Tibial artery (tissue), 4 donors: ENCODE measurements around the gene CTSC.
"Not testable (repeated sequence)": the region's sequence is repeated elsewhere in the genome, so short reads cannot be mapped to it uniquely, and the experiment has no call there.

Experiments used
- DNase-seq, 2 donors: peaks; one replicate each; pipeline ENCODE4 v3.0.0-alpha.2; 2019
- H3K27ac ChIP-seq, 2 donors: fragments of 200-600 bp; sonication (generic) in 1 of 2; 1 replicate in 1 of 2; 2 replicates in 1 of 2; pipeline ENCODE4 v1.5.1; 2018 to 2019; ENCODE audit warnings: mild to moderate bottlenecking in 1 of 2
- H3K27me3 ChIP-seq, 2 donors: fragments of 200-600 bp; sonication (generic) in 1 of 2; one replicate each; pipeline versions ENCODE4 v1.5.1 to v1.6.0; 2016 to 2019
- H3K36me3 ChIP-seq, 3 donors: fragments of 200-600 bp; sonication (generic) in 2 of 3; one replicate each; pipeline ENCODE4 v1.5.1; 2016 to 2019; ENCODE audit warnings: mild to moderate bottlenecking in 2 of 3
- H3K4me1 ChIP-seq, 4 donors: fragments of 200-600 bp; sonication (generic) in 2 of 4; 1 replicate in 3 of 4; 2 replicates in 1 of 4; pipeline ENCODE4 v1.5.1; 2016 to 2019
- H3K4me3 ChIP-seq, 2 donors: fragments of 200-600 bp; sonication (generic) in 1 of 2; 1 replicate in 1 of 2; 2 replicates in 1 of 2; pipeline ENCODE4 v1.5.1; 2018 to 2019; ENCODE audit warnings: mild to moderate bottlenecking in 2 of 2
- H3K9me3 ChIP-seq, 3 donors: fragments of 200-600 bp; sonication (generic) in 1 of 3; one replicate each; pipeline ENCODE4 v1.5.1; 2016 to 2019
- intact Hi-C: fragments of 100-400 bp; cut with DNase I; formaldehyde crosslinking; loops from one replicate; pipeline ENCODE4 v1.15.0; 2023; ENCODE audit warnings: low total_unique reads
- TF ChIP-seq, protein P1 (sequence below), 2 experiments: fragments of 200-600 bp in 1 of 2; fragments of 450-650 bp in 1 of 2; IDR thresholded peaks; one replicate each; pipeline ENCODE4 v1.5.1; 2017 to 2019; ENCODE audit warnings: antibody characterized with exemption in 2 of 2, mild to moderate bottlenecking in 1 of 2, moderate library complexity in 1 of 2

CTSC gene

DNA sequence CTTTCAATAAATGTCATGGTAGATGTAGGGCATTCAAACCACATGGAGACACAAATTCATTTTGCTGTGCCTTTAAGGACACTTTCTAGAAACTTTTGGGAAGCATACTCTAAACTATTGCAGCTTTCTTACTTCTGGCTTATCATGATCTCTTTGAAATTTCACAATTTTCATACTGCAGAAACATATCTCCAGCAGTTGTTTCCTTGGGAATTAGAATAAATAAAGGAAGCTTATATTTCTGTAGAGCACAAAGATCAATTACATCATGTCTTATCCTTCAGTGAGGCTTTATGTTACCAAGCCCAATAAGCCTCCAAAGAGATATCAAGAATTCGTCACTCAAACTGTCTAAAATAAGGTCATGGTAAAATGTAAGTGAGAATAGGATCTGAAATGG, 87.8 kb downstream of the CTSC start:
- intact Hi-C loops = no loop called here
- no peak overlapping the region for H3K27ac ChIP-seq
- H3K27me3 ChIP-seq = no peaks in the 10 kb centered on the region
- no peak overlapping the region for H3K4me3 ChIP-seq
- H3K36me3 ChIP-seq = no peaks in the 10 kb centered on the region
- no peaks in the 10 kb centered on the region for H3K4me1 ChIP-seq
- no peak for DNase-seq
- TF ChIP-seq, protein P1, sequence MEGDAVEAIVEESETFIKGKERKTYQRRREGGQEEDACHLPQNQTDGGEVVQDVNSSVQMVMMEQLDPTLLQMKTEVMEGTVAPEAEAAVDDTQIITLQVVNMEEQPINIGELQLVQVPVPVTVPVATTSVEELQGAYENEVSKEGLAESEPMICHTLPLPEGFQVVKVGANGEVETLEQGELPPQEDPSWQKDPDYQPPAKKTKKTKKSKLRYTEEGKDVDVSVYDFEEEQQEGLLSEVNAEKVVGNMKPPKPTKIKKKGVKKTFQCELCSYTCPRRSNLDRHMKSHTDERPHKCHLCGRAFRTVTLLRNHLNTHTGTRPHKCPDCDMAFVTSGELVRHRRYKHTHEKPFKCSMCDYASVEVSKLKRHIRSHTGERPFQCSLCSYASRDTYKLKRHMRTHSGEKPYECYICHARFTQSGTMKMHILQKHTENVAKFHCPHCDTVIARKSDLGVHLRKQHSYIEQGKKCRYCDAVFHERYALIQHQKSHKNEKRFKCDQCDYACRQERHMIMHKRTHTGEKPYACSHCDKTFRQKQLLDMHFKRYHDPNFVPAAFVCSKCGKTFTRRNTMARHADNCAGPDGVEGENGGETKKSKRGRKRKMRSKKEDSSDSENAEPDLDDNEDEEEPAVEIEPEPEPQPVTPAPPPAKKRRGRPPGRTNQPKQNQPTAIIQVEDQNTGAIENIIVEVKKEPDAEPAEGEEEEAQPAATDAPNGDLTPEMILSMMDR (IDR thresholded peaks at IDR 0.05) = no peak
- no peaks in the 10 kb centered on the region for H3K9me3 ChIP-seq

DNA sequence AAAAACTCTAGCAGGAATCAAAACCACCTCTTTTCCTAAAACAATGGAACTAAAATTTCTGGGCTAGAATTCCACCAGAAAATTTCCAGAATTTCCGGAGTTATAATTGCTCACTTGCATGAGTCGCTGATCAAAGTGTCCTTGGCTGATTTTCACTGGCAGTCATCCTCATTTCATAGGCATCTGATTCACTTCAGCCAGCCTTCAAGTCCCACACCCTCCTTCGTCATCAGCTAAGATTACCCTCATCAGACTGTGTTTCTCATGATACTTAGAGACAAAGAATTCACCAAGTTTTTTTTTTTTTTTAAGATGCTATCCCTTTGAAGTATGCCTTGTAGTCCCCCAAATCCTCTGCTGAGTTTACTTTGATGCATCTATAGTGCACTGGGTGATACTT, 90.8 kb downstream of the CTSC start:
- peak in 1 of 2 donors; percentile 35 for DNase-seq
- H3K27ac ChIP-seq = no peak overlapping the region
- H3K9me3 ChIP-seq = no peaks in the 10 kb centered on the region
- TF ChIP-seq, protein P1 (IDR thresholded peaks at IDR 0.05) = no peak
- no peaks in the 10 kb centered on the region for H3K36me3 ChIP-seq
- no peaks in the 10 kb centered on the region for H3K27me3 ChIP-seq
- H3K4me3 ChIP-seq = no peak overlapping the region
- no peaks in the 10 kb centered on the region for H3K4me1 ChIP-seq
- intact Hi-C loops = no loop called here

DNA sequence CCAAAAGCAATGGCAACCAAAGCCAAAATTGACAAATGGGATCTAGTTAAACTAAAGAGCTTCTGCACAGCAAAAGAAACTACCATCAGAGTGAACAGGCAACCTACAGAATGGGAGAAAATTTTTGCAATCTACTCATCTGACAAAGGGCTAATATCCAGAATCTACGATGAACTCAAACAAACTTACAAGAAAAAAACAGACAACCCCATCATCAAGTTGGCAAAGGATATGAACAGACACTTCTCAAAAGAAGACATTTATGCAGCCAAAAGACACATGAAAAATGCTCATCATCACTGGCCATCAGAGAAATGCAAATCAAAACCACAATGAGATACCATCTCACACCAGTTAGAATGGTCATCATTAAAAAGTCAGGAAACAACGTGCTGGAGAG, 92.0 kb downstream of the CTSC start:
- H3K4me1 ChIP-seq, H3K4me3 ChIP-seq, intact Hi-C loops, H3K27me3 ChIP-seq, H3K36me3 ChIP-seq, H3K9me3 ChIP-seq, H3K27ac ChIP-seq, DNase-seq: not testable (repeated sequence)
